A172 (cell line): ENCODE data around the gene FRS2. TPM values are rescaled to one million over a fixed set of nuclear protein-coding genes. Genes with fewer than 3 reads are reported as not detected.

Source experiments
- DNase-seq: peaks from one replicate; pipeline ENCODE4 v3.0.0-alpha.2; 2015; ENCODE audit warnings: low spot score
- total RNA-seq: library from RNA; depleted of rRNA; stranded (reverse); fragments of >200 nt; shearing (Covaris generic); gene quantifications from 2 replicates; pipeline ENCODE4 v1.2.3, GENCODE V29; 2014; rRNA removed

The FRS2 gene
- total RNA-seq, 1 experiment from 2014 or later = 42.4 TPM

- DNase-seq = peak; percentile 55
Observed at GRCh38 chr12:69623970-69624369, 153.8 kb downstream of the FRS2 start.

DNA sequence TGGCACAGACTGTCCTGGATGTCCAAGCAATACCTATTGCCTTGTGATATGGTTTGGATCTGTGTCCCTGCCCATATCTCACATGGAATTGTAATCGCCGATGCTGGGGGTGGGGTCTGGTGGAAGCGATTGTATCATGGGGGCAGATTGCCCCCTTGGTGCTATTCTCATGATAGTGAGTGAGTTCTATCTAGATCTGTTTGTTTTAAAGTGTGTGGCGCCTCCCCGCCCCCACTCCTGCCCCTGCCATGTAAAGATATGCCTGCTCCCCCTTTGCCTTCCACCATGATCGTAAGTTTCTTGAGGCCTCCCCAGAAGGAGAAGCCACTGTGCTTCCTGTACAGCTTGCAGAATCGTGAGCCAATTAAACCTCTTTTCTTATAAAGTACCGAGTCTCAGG is 157.3 kb downstream of the FRS2 start:
- no peak for DNase-seq

Other genes starting within 250 kb of the FRS2 start
- 27.8 and 39.0 TPM in 2 replicates for gene CPSF6, start 230.8 kb upstream of the FRS2 start, total RNA-seq
- 0.07 and 2.3 TPM in 2 replicates for gene LYZ, start 122.0 kb upstream of the FRS2 start, total RNA-seq
- 46.1 and 56.3 TPM in 2 replicates for gene YEATS4, start 110.6 kb upstream of the FRS2 start, total RNA-seq
- gene CCT2, start 115.1 kb downstream of the FRS2 start, total RNA-seq = 417 and 440 TPM in 2 replicates
- not detected in 2 replicates for gene LRRC10, start 140.5 kb downstream of the FRS2 start, total RNA-seq
- gene BEST3, start 228.9 kb downstream of the FRS2 start, total RNA-seq = 0.31 and 1.3 TPM in 2 replicates